NCI-H345 (cell line): ENCODE results near the gene NCOA7.
A peak's percentile ranks its signal among the peaks of the same experiment; 100 is the strongest.

Experiments used
- DNase-seq: peaks from one replicate; lab custom pipeline; 2025; lab: John Stamatoyannopoulos, UW

The NCOA7 gene, protein sequence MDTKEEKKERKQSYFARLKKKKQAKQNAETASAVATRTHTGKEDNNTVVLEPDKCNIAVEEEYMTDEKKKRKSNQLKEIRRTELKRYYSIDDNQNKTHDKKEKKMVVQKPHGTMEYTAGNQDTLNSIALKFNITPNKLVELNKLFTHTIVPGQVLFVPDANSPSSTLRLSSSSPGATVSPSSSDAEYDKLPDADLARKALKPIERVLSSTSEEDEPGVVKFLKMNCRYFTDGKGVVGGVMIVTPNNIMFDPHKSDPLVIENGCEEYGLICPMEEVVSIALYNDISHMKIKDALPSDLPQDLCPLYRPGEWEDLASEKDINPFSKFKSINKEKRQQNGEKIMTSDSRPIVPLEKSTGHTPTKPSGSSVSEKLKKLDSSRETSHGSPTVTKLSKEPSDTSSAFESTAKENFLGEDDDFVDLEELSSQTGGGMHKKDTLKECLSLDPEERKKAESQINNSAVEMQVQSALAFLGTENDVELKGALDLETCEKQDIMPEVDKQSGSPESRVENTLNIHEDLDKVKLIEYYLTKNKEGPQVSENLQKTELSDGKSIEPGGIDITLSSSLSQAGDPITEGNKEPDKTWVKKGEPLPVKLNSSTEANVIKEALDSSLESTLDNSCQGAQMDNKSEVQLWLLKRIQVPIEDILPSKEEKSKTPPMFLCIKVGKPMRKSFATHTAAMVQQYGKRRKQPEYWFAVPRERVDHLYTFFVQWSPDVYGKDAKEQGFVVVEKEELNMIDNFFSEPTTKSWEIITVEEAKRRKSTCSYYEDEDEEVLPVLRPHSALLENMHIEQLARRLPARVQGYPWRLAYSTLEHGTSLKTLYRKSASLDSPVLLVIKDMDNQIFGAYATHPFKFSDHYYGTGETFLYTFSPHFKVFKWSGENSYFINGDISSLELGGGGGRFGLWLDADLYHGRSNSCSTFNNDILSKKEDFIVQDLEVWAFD

DNA sequence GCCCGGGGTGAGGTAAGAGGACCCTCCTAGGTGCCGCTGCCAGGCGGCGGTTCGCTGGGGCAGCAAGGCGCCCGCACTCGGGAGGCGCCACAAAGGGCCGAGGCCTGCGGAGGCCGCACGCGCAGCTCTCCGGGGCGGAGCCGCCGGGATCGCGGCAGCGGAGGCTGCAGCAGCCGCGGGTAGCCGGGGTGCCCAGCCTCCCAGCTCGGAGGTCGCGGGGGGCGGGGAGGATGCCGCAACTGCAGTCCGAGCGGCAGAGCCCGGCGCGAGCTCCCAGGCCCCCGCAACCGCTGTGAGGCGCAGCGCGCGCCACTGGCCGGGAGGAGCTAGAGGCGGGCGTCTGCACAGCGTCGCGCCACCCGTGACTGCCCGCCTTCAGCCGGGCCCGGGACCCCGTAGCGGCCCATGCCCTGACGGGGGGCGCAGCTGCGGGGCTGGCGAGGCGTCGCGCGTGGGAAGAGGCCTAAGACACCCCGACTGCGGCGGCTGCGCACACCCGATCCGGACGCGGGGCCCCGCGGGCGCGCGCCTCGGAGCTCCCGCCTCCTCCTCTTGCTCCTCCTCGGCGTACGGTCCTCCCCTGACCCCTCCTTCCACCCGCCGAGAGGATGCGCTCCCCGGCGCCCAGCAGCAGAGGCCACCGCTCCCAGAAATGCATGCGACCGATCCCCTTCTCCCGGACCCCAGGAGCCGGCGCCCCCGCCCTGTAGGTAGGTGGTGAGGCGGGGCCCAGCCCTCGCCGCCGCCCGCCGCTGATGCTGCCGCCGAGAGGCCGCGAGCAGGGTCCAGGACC, at the start of gene NCOA7:
NCOA7 (plus strand) TSS at position 603 of the 793 bp plus-strand sequence. CDS start 24,395 bp downstream, outside the sequence.
- DNase-seq, result peak; percentile 86

DNA sequence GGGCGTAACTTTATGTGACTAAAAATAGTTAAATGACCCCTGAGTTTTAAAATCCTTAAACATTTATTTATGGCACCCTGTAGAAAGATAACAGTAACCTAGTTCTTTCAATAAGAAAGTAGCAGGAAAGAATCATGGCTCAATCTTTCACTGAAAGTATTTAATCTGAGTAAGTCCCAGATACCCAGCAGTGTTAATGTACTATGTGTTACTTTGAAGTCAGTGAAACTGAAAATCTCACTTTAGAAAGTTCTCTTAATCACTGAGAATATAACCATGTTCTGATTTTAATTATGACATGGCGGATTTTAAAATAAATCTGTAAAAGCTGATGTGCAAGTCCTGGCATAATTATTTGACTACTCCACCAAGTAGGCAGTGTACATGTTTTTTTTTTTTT, 49.4 kb upstream of the NCOA7 start:
- no peak for DNase-seq

DNA sequence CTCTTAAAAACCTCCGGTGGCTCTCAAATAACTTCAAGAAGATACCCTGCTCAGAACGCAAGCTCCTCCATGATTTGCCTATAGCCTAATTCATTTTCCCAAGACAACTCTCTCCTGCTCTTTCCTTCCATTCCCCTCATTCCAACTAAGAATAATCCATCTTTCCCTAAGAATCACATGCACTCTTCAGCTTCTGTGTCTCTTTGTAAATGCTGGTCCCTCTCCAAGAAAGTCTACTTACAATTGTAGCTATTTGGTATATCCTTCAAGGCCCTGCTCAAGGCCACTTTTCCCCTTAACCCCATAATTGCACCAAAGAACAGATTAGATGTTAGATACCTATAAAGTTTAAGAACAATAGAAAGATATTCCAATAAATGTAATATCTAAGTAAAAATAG, 48.7 kb upstream of the NCOA7 start:
- no peak for DNase-seq

DNA sequence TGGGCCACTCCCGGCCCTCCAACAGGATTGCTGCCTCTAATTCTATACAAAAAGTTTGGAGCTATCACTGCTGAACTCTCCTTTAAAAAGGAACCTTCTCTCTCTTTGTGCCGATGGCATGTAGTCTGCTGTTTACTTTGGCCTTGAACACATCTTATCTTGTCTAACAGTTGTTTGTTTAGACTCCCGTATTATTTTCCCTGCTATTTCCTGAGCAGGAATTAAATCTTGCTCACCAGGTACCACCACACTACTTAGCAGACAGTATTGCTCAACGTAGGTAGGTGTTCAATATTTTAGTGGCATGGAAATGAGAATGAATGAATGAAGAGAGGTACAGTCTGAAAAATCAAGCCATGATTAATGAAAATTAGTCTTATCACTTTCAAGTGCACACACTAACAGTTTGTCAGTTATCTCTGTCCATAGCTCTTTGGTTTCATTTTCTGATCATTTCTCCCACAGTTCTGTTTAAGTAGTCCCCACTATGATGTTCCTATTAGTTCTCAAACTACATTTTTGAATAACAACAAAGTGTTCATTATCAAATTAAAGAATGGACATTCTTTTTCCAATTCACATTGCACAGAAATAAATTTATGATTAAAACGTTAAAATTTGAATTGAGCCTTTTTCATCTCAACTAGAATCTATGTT, 48.2 kb upstream of the NCOA7 start:
- DNase-seq, result peak; percentile 10

DNA sequence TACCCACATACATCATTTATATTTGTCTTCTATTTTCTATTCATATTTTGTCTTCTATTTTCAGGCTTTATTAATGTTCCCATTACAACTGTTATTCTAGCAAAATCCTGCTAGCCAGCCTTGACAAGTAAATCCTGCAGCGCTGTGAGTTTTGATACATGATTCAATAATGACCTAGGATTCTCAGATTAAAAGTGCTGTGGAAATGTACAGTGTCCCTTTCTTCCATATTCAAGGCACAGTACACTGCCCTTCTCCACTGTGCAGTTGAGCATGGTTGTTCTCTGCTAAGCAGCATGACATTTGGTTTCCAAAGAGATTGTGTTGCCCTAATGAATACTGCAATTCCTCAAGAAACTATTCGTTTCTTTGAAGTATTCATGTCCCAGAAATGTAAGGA, 47.2 kb upstream of the NCOA7 start:
- DNase-seq, result no peak

DNA sequence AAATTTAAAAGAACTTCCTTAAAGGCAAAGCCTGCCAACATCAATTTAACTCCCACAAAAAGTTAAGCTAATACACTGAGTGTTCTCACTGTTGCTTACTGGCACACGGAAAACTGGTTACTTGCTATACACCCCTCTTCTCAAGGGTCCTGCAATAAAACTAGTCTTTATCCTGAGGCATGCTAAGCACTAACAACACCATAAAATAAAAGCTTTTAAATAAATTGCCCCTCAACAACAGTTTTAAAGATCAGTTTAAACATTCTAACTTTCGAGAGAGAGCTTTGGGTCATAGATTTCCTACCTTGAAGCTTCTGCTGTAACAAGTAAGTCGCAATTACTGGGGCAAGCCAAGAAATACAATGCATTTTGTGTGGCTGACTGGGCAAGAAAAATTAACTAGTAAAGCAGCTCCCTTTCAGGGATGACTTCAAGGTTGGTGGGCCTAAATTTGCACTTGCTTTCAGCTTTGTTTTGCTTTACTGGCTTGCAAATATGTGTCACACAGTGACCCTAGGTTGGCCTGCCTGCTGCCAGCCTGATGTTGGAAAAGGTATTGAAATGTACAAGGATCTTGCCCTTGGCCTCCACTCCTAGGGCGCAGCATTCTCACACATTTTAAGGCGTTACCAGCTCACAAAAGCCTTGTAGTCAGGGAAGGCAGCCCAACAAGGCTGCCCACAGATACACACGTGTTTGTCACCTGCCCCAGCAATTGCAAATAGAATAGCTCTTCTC, 45.3 kb upstream of the NCOA7 start:
- DNase-seq, result peak; percentile 9

DNA sequence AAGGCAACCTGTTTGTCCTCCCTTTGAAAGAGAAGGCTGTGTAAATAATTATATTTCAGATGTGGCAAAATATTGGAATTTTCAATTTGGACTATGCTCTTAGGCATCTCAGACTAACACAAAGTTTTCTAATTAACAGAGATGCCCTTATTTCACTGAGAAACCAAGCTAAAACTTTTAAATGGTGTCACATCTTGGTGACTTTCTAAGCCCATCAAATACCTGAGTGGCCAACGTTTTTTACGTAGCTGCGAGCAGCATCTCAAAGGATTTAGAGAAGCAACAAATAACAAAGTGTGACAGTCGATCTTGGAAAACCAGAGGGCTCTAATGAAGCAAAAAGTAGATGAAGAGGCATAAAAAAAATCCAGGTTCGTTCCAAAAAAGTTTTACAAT, 44.7 kb upstream of the NCOA7 start:
- DNase-seq, result no peak

DNA sequence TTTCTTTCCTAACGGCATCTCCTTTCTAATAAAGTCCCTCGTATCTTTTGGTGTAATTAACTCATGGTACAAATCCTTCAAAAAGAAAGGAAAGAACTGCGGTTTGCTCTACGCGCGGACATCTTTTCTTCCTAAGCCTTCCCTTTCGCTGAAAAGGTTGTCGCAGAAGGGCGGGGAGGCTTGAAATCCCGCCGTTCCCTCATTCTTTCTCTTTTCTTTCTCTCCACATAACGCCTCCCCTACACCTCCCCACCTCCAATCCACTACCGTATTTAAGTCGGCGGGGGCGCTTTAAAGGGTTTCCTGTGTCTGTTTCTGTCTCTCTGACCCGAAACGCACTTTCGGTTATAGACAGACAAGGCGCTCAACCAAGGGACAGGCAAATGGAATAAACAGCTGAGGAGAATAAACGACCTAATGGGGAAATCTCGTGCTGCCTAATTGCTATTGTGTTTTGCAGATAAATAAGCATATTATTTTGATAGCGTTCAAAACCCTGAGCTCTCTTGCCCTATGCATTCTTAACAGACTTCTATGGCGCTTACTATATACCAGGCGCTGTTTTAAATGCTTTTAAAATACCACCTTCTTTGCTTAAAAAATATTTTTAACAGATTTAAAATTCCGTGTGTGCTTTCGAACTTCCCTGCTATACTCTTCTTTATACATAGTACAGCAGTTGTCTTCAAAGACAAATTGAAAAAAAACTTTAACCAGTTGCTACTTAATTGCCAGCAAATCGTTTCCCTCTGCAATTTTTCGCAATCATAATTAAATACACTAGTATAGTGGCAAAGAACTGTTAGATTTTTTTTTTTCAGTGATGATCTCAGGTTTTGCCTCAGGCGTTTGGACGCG, 43.8 kb upstream of the NCOA7 start:
- no peak for DNase-seq

DNA sequence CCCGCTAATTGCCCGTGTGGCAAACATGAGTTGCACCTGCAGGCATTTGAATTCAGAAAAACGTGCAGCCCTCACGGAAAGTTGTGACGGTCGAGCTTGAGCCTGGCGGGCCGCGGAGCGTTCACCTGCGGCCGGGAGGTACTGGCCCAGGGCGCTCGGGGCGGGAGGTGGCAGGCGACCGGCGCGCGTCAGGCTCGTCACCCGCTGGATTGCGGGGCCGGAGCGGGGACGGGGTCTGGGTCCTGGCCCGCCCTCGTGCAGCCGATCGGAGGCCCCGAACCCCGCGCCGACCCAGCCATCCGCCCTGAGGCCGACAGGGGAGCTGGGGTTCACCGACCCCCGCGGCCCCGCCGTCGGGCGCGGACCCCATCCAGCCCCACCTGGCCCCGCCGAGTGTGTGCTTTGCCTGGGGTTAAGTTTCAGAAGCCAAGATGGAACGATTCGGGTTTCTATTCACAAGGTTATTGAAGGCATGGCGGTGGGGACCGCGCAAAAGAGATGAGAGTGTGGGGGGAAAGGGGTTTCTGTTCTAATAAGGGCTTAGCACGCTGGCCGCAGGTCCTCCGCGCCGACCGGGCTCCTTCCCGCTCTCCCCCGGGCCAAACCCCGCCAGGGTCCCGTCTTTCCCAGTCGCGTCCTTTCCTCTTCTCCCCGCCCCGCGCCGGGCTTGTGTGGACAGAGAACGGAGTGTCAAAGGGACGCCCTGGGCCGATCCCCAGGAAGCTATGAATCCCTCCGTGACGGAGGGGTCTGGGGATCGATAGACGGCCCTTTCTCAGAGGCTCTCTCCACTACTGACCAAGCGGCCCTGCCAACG, 43.0 kb upstream of the NCOA7 start:
- DNase-seq, result peak; percentile 76

DNA sequence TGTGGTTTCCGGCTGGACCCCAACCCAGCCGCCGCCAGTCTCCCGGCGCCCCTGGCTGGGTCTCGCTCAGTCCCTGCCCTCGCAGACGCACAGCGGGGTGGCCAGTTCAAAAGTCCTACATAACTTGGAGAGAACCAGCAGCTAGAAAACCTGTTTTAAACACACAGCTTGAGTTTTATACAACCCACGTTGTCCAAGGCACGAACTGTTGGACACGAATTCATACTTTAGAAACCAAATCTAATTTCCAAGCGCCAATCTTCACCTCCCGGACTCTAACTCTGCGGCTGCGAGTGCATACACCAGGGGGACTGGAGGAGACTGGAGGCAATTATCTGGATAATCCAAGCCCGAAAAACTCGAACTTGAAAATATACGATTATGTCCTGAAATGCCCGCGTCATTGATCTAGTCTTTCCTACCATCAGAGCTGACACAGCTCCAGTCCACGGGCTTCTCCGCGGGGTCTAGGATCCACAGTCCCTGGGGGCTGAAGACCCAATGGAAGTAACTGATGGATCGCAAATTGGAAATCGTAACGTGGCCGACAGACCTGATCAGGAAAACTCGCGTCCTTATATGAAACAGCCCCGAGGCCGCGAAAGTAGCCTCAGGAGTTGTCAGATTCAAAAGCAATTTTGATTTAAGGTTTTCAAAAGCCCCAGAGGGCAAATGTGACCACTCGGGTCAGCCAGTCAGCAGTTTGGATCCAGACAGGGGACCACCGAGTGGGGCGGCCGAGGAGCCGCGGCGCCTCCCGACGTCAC, 42.2 kb upstream of the NCOA7 start:
- DNase-seq, result peak; percentile 67

DNA sequence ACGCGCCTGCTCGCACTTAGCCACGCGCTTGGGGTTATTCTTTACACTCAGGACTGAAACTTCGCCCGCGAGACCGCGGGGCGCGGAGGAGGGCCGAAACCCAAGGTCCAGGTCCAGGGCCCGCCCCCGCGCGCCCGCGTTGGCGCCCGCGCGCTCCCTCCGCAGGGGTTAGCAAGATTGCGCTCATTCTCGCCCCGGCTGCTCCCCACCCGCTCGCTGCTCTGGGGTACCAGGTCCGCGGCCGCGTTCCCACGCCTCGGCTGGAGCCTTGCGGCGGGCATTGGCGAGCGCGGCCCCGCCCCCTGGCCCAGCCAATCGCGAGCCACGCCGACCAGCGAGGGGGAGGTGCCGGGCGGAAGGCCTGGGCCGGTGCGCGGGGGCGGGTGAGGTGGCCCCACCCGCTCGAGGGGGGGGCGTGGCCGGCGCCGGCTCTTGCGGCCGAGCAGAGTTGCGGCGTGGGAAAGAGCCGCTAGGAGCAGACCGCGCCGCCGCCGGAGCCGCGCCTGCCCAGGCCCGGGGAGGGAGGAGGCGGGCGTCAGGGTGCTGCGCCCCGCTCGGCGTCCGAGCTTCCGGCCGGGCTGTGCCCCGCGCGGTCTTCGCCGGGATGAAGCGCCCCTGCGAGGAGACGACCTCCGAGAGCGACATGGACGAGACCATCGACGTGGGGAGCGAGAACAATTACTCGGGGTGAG, 41.4 kb upstream of the NCOA7 start, which contains the start of gene HEY2:
HEY2 (plus strand) TSS at position 460 of the 692 bp plus-strand sequence; CDS start at position 605, 145 bp downstream.
- peak; percentile 96 for DNase-seq

DNA sequence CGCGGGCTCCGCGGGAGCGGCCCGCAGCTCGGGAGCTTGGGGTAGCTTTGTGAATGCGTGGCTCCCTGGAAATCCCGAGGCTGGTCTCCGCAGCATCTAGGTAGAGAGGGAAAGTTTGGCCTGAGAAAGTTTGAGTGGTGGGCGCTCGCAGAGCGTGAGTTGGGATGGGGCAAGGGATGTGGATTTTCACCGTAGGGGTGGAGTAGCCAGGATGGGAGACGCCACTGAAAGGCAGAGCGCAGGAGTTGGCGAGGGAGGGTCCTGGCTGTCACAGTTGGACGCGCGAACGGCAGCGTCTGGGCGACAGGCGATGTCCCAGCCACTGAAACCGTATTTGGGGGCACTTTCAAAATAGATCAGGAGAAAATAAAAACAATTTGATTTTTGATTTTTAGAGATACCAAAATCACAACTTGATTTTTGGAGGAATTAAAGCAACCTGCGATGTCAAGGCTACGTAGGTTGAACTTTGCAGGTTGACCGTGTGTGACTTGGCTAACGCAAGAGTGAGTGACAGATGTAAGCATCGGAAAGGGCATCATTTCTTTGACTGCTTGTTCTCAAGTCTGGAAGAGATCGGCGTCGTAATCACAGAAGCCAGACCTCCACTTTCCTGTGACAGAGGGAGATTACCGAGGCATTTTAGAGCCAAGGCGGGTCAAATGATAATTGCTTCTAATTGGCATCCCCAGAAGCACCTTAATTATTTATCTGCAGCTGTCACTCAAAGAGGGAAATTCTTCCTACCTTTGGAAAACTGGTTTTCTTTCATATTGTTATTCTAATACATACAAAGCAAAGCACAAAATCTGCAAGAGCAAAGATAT, 40.7 kb upstream of the NCOA7 start:
- DNase-seq, result peak; percentile 66

DNA sequence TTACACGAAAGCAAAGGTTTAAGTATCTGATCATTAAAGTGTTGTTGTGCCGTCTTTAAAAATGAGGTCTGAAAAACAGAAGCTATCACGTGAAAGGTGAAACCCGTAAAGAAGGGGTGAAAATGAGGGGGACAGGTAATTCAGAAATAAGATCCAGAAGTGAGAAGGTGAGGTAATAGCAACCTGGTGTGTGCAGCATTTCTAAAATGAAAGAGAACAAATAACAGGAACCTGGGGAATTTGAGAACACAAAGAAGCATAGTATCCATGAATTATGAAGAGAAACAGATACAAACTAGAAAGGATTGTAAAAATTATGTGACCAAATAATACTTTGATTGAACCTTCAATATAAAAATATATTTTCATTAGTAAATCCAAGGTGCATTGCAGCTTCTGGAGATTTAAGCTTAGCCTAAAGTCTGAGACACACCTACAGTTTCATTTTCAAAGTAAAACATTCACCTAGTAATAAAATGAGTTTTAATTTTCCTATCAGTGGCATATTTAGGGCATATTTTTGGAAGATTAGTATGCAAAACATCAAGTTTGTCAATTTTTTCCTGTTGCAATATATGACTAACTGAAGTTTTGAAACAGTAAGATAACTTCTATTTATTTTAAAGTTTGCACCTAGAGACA, 39.9 kb upstream of the NCOA7 start:
- no peak for DNase-seq

DNA sequence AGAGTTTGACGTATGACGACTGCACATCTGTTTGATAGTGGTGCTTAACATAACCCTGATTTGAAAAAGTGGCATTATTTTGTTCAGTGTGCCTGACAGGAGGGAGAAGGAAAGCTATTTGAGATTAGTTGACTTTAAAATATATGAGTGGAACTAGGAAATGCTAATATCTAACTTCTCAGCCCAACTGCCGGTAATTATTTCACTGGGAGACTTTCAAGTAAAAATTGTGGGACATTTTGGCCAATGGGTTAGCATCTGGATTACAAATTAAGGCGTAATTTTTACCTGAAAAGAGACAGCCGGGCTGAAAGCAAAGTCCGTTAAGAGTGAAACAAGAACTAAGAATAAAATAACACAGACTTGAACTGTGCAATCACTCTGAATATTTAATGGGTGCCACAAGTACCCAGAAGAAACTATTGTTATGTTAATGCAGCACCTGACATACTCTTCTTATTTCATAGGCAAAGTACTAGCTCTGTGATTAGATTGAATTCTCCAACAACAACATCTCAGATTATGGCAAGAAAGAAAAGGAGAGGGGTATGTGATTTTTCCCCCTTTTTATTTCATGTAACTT, 39.3 kb upstream of the NCOA7 start:
- no peak for DNase-seq

DNA sequence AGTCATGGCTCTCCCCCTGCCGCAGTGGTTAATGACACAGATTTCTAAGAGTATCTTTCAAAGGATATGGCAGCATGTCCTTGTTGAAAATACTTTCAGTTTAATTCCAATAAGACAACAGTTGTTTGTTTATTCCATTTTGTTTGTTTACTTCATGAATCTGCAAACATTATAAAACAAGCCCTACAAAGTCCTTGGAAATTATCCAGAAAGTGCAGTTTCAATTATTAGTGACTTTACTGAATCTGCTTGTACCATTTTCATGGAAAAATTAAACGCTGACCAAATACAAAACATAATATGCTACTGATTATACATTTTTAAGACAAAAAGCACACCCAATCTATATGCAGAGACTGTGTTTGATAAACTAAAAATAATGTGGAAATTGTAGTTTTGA, 38.0 kb upstream of the NCOA7 start:
- no peak for DNase-seq
